ENCODE data around the gene PTPRE. TPM values are rescaled to one million over a fixed set of nuclear protein-coding genes. Genes with fewer than 3 reads are reported as not detected.

The PTPRE gene
- total and polyA plus RNA-seq, 2 of the 4 experiments (the other 2 are of a cell fraction): 0.34 to 0.54 TPM

DNA sequence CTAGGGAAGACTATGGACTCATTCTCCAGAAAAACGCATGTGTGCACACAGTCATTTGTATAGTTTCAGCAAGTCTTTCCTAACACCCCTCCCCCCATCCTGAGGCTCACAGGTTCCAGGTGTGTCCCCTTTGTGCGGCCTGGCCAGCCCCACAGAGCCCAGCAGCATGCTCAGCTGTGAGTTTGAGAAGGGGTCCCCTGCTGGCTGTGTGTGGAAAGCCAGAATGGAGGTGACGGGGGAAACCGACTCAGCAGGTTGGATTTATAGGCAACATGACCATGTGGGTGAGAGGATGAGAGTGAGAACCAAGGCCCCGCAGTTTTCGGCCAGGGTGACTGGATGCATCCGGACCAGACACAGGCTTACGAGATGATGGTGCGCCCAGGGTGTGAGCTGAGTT is 9.9 kb downstream of the PTPRE start:
- Histone ChIP-seq H3K4me1 (ENCODE audit: control insufficient read depth, insufficient read depth, low read length) (peaks cover 4% of the 10 kb centered on the region; the same call in 1 of the 2 replicates), H2BK15ac (ENCODE audit: low read depth, low read length) (no peak overlapping the region), H3K23ac (ENCODE audit: low read depth, low read length) (no peak overlapping the region), H3K9me3 (ENCODE audit: control insufficient read depth, insufficient read depth, low read length) (no peaks in the 10 kb centered on the region), H2BK5ac (ENCODE audit: low read depth, low read length, poor library complexity, severe bottlenecking) (no peak overlapping the region), H3K18ac (ENCODE audit: low read depth, low read length) (no peak overlapping the region), H3K27ac (ENCODE audit: insufficient read depth, low read length) (no peak overlapping the region), H3K36me3 (ENCODE audit: control insufficient read depth, insufficient read depth, low read length) (no peaks in the 10 kb centered on the region), H2AK5ac (ENCODE audit: low read depth, low read length) (no peak overlapping the region), H3K9ac (ENCODE audit: low read depth, low read length) (no peak overlapping the region), H2AFZ (replicated peaks; ENCODE audit: low read length, poor library complexity) (no peak overlapping the region), H3K79me1 (ENCODE audit: low read depth in 1 of 2, low read length in 2 of 2) (no peaks in the 10 kb centered on the region; a peak in 1 of 4 replicates), H2BK20ac (ENCODE audit: low read depth, low read length) (no peak overlapping the region), H4K5ac (ENCODE audit: low read depth, low read length) (no peak overlapping the region), H2AK9ac (replicated peaks; ENCODE audit: low read depth, low read length, poor library complexity) (no peak overlapping the region), H3K14ac (replicated peaks; ENCODE audit: low read depth, low read length) (no peak overlapping the region), H3K4me2 (ENCODE audit: low read depth, low read length) (no peak overlapping the region), H4K8ac (ENCODE audit: low read depth in 2 of 2, low read length in 2 of 2) (no peak overlapping the region), H3K56ac (ENCODE audit: extremely low read depth, insufficient read depth, low read length) (no peak overlapping the region), H3K4me3 (ENCODE audit: insufficient read depth, low read depth, low read length) (no peak overlapping the region), H2BK120ac (ENCODE audit: low read depth, low read length) (no peak overlapping the region), H3K9me1 (ENCODE audit: insufficient read depth, low read length) (no peaks in the 10 kb centered on the region; the same call in 1 of the 2 replicates), H3K27me3 (ENCODE audit: control insufficient read depth, insufficient read depth, low read length) (no peaks in the 10 kb centered on the region), H4K20me1 (ENCODE audit: insufficient read depth, low read length) (no peaks in the 10 kb centered on the region), H3K4ac (ENCODE audit: low read depth, low read length) (no peak overlapping the region), H4K91ac (ENCODE audit: insufficient read depth, low read depth, low read length) (no peak overlapping the region)
- DNase-seq (no peak), ATAC-seq (ENCODE audit: low read depth) (no peak)
- ChIA-PET POLR2A (ENCODE audit: unreplicated experiment) (no interaction called here), CTCF (no interaction called here)
- 71% methylated on average over 4 of the region's 9 CpGs; no CpG with 5 or more reads in 1 of the 2 experiments for WGBS, 2 experiments (ENCODE audit: extremely low coverage in 2 of 2, insufficient read length in 1 of 2)
- TF ChIP-seq MAFK (IDR thresholded peaks at IDR 0.05; ENCODE audit: low read depth, low read length) (no peak), BHLHE40 (IDR thresholded peaks at IDR 0.05; ENCODE audit: low read depth, low read length) (no peak), RCOR1 (IDR thresholded peaks at IDR 0.05; ENCODE audit: insufficient replicate concordance, low read length) (no peak), RFX5 (IDR thresholded peaks at IDR 0.05; ENCODE audit: low read depth, low read length) (no peak), RAD21 (IDR thresholded peaks at IDR 0.05; ENCODE audit: low read length) (no peak), CHD1 (IDR thresholded peaks at IDR 0.05; ENCODE audit: low read depth, low read length) (no peak), POLR2A (IDR thresholded peaks at IDR 0.05; ENCODE audit: low read depth, low read length) (no peak), SMC3 (IDR thresholded peaks at IDR 0.05; ENCODE audit: low read depth, low read length) (no peak), CEBPB (IDR thresholded peaks at IDR 0.05; ENCODE audit: low read depth, low read length) (no peak)
- TF ChIP-seq, protein P1, sequence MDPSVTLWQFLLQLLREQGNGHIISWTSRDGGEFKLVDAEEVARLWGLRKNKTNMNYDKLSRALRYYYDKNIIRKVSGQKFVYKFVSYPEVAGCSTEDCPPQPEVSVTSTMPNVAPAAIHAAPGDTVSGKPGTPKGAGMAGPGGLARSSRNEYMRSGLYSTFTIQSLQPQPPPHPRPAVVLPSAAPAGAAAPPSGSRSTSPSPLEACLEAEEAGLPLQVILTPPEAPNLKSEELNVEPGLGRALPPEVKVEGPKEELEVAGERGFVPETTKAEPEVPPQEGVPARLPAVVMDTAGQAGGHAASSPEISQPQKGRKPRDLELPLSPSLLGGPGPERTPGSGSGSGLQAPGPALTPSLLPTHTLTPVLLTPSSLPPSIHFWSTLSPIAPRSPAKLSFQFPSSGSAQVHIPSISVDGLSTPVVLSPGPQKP (IDR thresholded peaks at IDR 0.05; ENCODE audit: borderline replicate concordance, low read depth, low read length): no peak
- TF ChIP-seq, protein P2, sequence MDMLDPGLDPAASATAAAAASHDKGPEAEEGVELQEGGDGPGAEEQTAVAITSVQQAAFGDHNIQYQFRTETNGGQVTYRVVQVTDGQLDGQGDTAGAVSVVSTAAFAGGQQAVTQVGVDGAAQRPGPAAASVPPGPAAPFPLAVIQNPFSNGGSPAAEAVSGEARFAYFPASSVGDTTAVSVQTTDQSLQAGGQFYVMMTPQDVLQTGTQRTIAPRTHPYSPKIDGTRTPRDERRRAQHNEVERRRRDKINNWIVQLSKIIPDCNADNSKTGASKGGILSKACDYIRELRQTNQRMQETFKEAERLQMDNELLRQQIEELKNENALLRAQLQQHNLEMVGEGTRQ (IDR thresholded peaks at IDR 0.05; ENCODE audit: low read depth, low read length): no peak
- TF ChIP-seq, protein P3, sequence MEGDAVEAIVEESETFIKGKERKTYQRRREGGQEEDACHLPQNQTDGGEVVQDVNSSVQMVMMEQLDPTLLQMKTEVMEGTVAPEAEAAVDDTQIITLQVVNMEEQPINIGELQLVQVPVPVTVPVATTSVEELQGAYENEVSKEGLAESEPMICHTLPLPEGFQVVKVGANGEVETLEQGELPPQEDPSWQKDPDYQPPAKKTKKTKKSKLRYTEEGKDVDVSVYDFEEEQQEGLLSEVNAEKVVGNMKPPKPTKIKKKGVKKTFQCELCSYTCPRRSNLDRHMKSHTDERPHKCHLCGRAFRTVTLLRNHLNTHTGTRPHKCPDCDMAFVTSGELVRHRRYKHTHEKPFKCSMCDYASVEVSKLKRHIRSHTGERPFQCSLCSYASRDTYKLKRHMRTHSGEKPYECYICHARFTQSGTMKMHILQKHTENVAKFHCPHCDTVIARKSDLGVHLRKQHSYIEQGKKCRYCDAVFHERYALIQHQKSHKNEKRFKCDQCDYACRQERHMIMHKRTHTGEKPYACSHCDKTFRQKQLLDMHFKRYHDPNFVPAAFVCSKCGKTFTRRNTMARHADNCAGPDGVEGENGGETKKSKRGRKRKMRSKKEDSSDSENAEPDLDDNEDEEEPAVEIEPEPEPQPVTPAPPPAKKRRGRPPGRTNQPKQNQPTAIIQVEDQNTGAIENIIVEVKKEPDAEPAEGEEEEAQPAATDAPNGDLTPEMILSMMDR (conservative IDR thresholded peaks at IDR 0.05; ENCODE audit: low read depth, low read length): no peak
- in situ Hi-C loops (cut with MboI; ENCODE audit: low sequenced_read_pairs) (no loop called here), dilution Hi-C loops (cut with HindIII; ENCODE audit: low sequenced_read_pairs, unreplicated experiment) (no loop called here), intact Hi-C loops (cut with micrococcal nuclease) (no loop called here)
- no TSS peak for BruUV-seq (replicated peaks)
